GM12875 (cell line): Measurements from ENCODE around the gene VTI1A.

Experiments used
- H3K4me3 ChIP-seq: one replicate; pipeline ENCODE4 v1.5.1; 2011; ENCODE audit warnings: low read depth, low read length, control low read depth
- CTCF ChIP-seq: IDR thresholded peaks from 2 replicates; pipeline ENCODE4 v1.5.1; 2011; ENCODE audit warnings: low read depth, mild to moderate bottlenecking, control low read depth, inconsistent platforms, low read length, moderate library complexity, borderline replicate concordance; ENCODE audit not compliant: insufficient read depth

The VTI1A gene

DNA sequence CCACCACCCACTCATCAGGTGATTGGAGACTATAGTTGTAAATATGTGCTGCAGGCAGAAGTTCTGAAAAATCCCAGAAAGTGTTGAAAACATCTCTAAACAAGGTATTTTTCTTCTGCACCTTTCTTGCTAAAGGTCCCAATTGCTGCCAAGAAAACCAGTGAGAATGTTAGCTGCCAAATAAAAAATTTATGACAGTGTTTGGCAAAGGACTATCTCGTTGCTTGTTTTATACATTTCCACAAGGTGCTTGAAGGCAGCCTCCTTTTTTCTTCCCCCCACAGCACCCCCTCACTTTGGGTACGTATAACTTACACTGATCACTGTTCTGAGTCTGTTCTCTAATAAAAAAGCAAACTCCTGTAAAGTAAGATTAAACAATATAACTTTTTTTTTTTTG is 344.4 kb downstream of the VTI1A start:
- no peak for TF ChIP-seq CTCF

DNA sequence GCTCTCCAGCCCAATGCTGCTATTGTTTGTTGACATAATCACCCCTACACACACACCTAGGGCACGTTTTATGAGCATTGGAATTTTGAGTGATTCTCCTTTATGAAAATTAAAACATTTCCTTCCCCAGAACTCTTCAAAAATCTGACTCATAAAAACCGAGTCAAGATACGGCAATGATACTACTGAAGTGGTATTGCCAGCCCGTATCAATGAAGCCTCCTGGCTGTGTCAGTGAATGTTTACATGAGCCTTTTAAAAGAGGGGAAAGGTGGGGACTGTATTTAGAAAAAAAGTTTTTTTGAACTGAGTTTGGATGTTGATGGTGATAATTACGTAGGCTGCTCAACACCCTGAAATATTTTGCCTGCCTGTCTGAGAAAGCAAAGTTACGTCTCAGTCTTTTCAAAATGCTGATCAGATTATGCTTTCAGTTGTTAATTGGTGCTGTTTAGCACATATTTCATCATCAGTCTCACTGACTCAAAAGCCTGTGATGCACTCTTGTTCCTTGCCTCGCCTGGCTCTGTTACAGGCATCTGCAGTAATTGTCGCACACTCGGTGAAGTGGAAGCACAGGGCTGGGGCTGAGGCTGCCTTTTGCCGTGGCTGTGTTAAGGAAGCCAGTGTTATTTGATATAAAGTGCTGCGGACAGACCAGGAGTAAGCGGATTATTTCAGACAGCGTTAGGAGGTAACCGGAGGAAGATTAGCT is 345.6 kb downstream of the VTI1A start:
- TF ChIP-seq CTCF, result no peak
- H3K4me3 ChIP-seq, result no peak overlapping the region

More for the DNA sequence above, 344.4 kb downstream of the VTI1A start:
- H3K4me3 ChIP-seq, result no peak overlapping the region

DNA sequence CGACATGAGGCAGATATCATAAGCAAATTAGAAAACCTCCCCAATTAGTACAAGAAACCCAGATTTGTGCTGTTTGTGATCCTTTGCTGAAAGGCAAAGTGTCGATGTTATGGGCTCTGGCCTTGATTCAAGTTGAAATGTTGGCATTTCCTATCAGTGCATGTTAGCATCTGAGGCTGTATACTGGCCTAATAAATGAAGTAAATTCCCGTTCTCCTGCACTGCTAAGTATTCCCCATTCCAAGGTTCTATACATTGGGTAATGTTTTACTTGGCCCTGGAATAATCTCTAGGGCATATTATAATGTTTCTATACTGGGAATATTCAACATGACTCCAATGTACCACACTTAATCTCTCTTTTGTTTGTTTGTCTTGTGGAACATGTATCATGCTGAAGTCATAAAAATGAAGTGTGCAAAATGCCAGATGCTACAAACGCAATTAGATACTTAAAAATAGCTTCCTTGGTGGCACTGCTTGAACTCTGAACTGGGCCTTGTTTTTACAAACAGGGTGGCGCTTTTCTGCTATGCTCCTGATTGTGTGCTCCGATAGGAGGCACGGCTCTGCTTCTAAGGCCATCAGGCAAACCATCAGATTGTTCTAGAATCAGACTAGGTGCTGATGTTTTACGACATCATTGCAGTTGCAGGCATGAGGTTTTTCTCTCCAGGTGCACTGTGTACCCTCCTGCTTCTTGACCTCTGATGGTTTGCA is 346.3 kb downstream of the VTI1A start:
- H3K4me3 ChIP-seq, result no peak overlapping the region
- TF ChIP-seq CTCF, result no peak

- H3K4me3 ChIP-seq, result no peak overlapping the region
- TF ChIP-seq CTCF, result no peak
Observed at GRCh38 chr10:112794201-112794600, 347.2 kb downstream of the VTI1A start.

DNA sequence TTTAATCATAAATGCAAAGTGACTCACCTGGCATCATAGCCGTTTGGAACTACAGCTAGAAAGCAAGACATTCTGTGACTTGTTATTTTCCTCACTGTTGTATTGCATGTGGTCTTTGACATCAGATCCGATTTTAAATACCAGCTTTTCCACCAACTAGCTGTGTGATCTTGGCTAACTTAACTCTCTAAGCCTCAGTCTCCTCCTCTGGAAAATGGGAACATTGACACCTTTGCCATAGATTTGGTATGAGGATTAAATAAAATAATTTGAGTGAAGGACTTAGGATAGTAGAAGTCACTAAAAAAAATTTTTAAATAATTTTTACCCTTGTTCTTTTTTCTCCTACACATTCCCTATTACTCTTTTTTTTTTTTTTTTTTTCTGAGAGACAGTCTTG is 348.1 kb downstream of the VTI1A start:
- TF ChIP-seq CTCF, result no peak
- no peak overlapping the region for H3K4me3 ChIP-seq

- no peak overlapping the region for H3K4me3 ChIP-seq
- TF ChIP-seq CTCF, result no peak
Observed at GRCh38 chr10:112797197-112797596, 350.2 kb downstream of the VTI1A start.

- no peak overlapping the region for H3K4me3 ChIP-seq
- TF ChIP-seq CTCF, result no peak
Observed at GRCh38 chr10:112797855-112798254, 350.8 kb downstream of the VTI1A start.
